NCI-H1694 (cell line): ENCODE measurements around the gene CYP2A13.
"Not testable (repeated sequence)": the region's sequence is repeated elsewhere in the genome, so short reads cannot be mapped to it uniquely, and the experiment has no call there.

ENCODE experiments used
- DNase-seq: peaks from one replicate; lab custom pipeline; 2025; lab: John Stamatoyannopoulos, UW

The CYP2A13 gene

GRCh38 chr19:41120929-41121911 lies 33.0 kb downstream of the CYP2A13 start:
- DNase-seq, result not testable (repeated sequence)

GRCh38 chr19:41122846-41123245 lies 34.6 kb downstream of the CYP2A13 start:
- not testable (repeated sequence) for DNase-seq

- DNase-seq, result no peak
Observed at GRCh38 chr19:41123716-41124294, 35.6 kb downstream of the CYP2A13 start.

- not testable (repeated sequence) for DNase-seq
Observed at GRCh38 chr19:41126765-41127203, 38.5 kb downstream of the CYP2A13 start.

GRCh38 chr19:41127362-41127761 lies 39.1 kb downstream of the CYP2A13 start:
- not testable (repeated sequence) for DNase-seq

- not testable (repeated sequence) for DNase-seq
Observed at GRCh38 chr19:41127801-41128300, 39.6 kb downstream of the CYP2A13 start.

GRCh38 chr19:41128692-41129091 lies 40.4 kb downstream of the CYP2A13 start:
- DNase-seq, result no peak

GRCh38 chr19:41131186-41131585 lies 42.9 kb downstream of the CYP2A13 start:
- no peak for DNase-seq

- no peak for DNase-seq
Observed at GRCh38 chr19:41133260-41133659, 45.0 kb downstream of the CYP2A13 start.

GRCh38 chr19:41134616-41135015 lies 46.4 kb downstream of the CYP2A13 start:
- no peak for DNase-seq

- DNase-seq, result not testable (repeated sequence)
Observed at GRCh38 chr19:41135390-41136384, 47.4 kb downstream of the CYP2A13 start.

GRCh38 chr19:41136636-41137455 lies 48.6 kb downstream of the CYP2A13 start:
- no peak for DNase-seq

- peak; percentile 65 for DNase-seq
Observed at GRCh38 chr19:41144403-41144802, 56.2 kb downstream of the CYP2A13 start.
